ENCODE measurements around the gene FER.
"Not testable (repeated sequence)": the region's sequence is repeated elsewhere in the genome, so short reads cannot be mapped to it uniquely, and the experiment has no call there.

The FER gene

GRCh38 chr5:108957333-108957732 lies 209.6 kb downstream of the FER start:
- DNase-seq (ENCODE audit: low read depth) = no peak

- DNase-seq (ENCODE audit: low read depth) = no peak
These were observed 219.2 kb downstream of the FER start for GRCh38 chr5:108966910-108967309.

- DNase-seq (ENCODE audit: low read depth) = no peak
These were observed 226.9 kb downstream of the FER start for GRCh38 chr5:108974594-108974993.

- no peak for DNase-seq (ENCODE audit: low read depth)
These were observed 228.0 kb downstream of the FER start for GRCh38 chr5:108975697-108976096.

GRCh38 chr5:108983461-108984092 lies 235.9 kb downstream of the FER start:
- DNase-seq (ENCODE audit: low read depth) = peak; percentile 39

GRCh38 chr5:108989761-108990392 lies 242.2 kb downstream of the FER start:
- DNase-seq (ENCODE audit: low read depth) = no peak

- DNase-seq (ENCODE audit: low read depth) = not testable (repeated sequence)
These were observed 244.8 kb downstream of the FER start for GRCh38 chr5:108992396-108993085.

- not testable (repeated sequence) for DNase-seq (ENCODE audit: low read depth)
These were observed 245.7 kb downstream of the FER start for GRCh38 chr5:108993440-108993839.

- no peak for DNase-seq (ENCODE audit: low read depth)
These were observed 250.0 kb downstream of the FER start for GRCh38 chr5:108997720-108998119.

- no peak for DNase-seq (ENCODE audit: low read depth)
These were observed 250.5 kb downstream of the FER start for GRCh38 chr5:108998216-108998615.

- DNase-seq (ENCODE audit: low read depth) = peak; percentile 19
These were observed 256.2 kb downstream of the FER start for GRCh38 chr5:109003928-109004327.

GRCh38 chr5:109005297-109006009 lies 257.8 kb downstream of the FER start:
- DNase-seq (ENCODE audit: low read depth) = no peak

GRCh38 chr5:109006129-109006528 lies 258.4 kb downstream of the FER start:
- DNase-seq (ENCODE audit: low read depth) = no peak

- peak; percentile 85 for DNase-seq (ENCODE audit: low read depth)
These were observed 268.6 kb downstream of the FER start for GRCh38 chr5:109016300-109016699.

- DNase-seq (ENCODE audit: low read depth) = no peak
These were observed 274.4 kb downstream of the FER start for GRCh38 chr5:109022056-109022455.

- not testable (repeated sequence) for DNase-seq (ENCODE audit: low read depth)
These were observed 278.0 kb downstream of the FER start for GRCh38 chr5:109025729-109026128.

GRCh38 chr5:109027983-109028607 lies 280.4 kb downstream of the FER start:
- no peak for DNase-seq (ENCODE audit: low read depth)

- peak; percentile 33 for DNase-seq (ENCODE audit: low read depth)
These were observed 281.1 kb downstream of the FER start for GRCh38 chr5:109028608-109029299.

GRCh38 chr5:109029847-109030246 lies 282.1 kb downstream of the FER start:
- no peak for DNase-seq (ENCODE audit: low read depth)

- DNase-seq (ENCODE audit: low read depth) = no peak
These were observed 282.9 kb downstream of the FER start for GRCh38 chr5:109030360-109031143.

GRCh38 chr5:109034306-109034705 lies 286.6 kb downstream of the FER start:
- DNase-seq (ENCODE audit: low read depth) = no peak
